HG03378 (cell line): ENCODE measurements around the gene FAM174B.

Source experiments
- ATAC-seq: cut with Tn5 transposase; IDR thresholded peaks from one replicate; pipeline ENCODE4 v1.9.1; 2021; ENCODE audit warnings: mild to moderate bottlenecking, moderate library complexity; ENCODE audit not compliant: unreplicated experiment

FAM174B gene

GRCh38 chr15:92643849-92644815 is 11.4 kb downstream of the FAM174B start:
- ATAC-seq, result no peak

GRCh38 chr15:92638709-92639365 is 16.7 kb downstream of the FAM174B start:
- ATAC-seq, result no peak

GRCh38 chr15:92638291-92638708 is 17.3 kb downstream of the FAM174B start:
- no peak for ATAC-seq

GRCh38 chr15:92637626-92638025 is 17.9 kb downstream of the FAM174B start:
- ATAC-seq, result no peak

- no peak for ATAC-seq
Observed at GRCh38 chr15:92636908-92637481, 18.6 kb downstream of the FAM174B start.

GRCh38 chr15:92636401-92636907 is 19.1 kb downstream of the FAM174B start:
- no peak for ATAC-seq

- no peak for ATAC-seq
Observed at GRCh38 chr15:92634671-92635201, 20.8 kb downstream of the FAM174B start.

GRCh38 chr15:92634060-92634459 is 21.5 kb downstream of the FAM174B start:
- ATAC-seq, result no peak

- no peak for ATAC-seq
Observed at GRCh38 chr15:92633418-92633817, 22.2 kb downstream of the FAM174B start.

GRCh38 chr15:92633001-92633400 is 22.6 kb downstream of the FAM174B start:
- ATAC-seq, result no peak

GRCh38 chr15:92631721-92632120 is 23.9 kb downstream of the FAM174B start:
- no peak for ATAC-seq

- ATAC-seq, result no peak
Observed at GRCh38 chr15:92629975-92630626, 25.5 kb downstream of the FAM174B start.

GRCh38 chr15:92629276-92629974 is 26.1 kb downstream of the FAM174B start:
- ATAC-seq, result no peak

GRCh38 chr15:92627014-92627413 is 28.6 kb downstream of the FAM174B start:
- ATAC-seq, result no peak

- ATAC-seq, result peak; percentile 85
Observed at GRCh38 chr15:92625251-92625980, 30.2 kb downstream of the FAM174B start.

- no peak for ATAC-seq
Observed at GRCh38 chr15:92624401-92624991, 31.1 kb downstream of the FAM174B start.

- no peak for ATAC-seq
Observed at GRCh38 chr15:92623435-92623834, 32.1 kb downstream of the FAM174B start.

GRCh38 chr15:92621972-92622533 is 33.5 kb downstream of the FAM174B start:
- no peak for ATAC-seq

- no peak for ATAC-seq
Observed at GRCh38 chr15:92620991-92621390, 34.6 kb downstream of the FAM174B start.
